ENCODE results near the gene ZNF710. TPM values are rescaled to one million over a fixed set of nuclear protein-coding genes. Genes with fewer than 3 reads are reported as not detected.

Gene ZNF710
- polyA plus RNA-seq, 1 of the 3 experiments (the other 2 are of a cell fraction) = 2.7 TPM

DNA sequence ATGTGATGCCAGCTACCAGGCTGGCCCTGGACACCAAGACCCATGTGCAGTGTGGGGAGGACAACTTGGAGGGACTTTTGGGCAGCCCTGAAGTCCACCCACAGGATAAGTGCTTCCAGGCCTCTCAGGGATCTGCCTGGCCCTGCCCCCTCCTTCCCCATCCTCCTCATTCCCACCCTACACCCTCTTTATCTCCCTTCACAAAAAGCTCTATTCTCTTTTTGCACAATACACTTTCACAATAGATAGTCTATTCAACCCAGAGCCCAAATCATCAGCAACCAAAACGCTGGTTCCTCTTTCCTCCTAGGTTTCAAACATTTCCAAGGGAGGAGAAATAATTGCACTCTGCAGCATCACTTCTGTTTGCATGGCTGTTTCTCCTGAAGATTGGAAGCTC is 7.8 kb upstream of the ZNF710 start:
- CTCF ChIA-PET = interaction anchor here (1.0 kb wide), 1 partner anchor 13 kb away, joined by 3 read pairs; no protein-coding TSS in a partner anchor
- no peaks in the 10 kb centered on the region for H4K20me1 ChIP-seq (ENCODE audit: insufficient read depth)
- H3K36me3 ChIP-seq (replicated peaks in 1 of 2; ENCODE audit: control insufficient read depth in 1 of 2, insufficient read depth in 2 of 2, low read length in 1 of 2) = no peaks in the 10 kb centered on the region
- H3F3A ChIP-seq (replicated peaks; ENCODE audit: insufficient read depth) = no peaks in the 10 kb centered on the region
- H3K4me3 ChIP-seq (ENCODE audit: low read depth in 2 of 2, low read length in 1 of 2) = no peak overlapping the region
- TF ChIP-seq IRF3 (IDR thresholded peaks at IDR 0.05; ENCODE audit: low read depth, low read length) (no peak), TCF12 (IDR thresholded peaks at IDR 0.05) (no peak), CTCF (IDR thresholded peaks at IDR 0.05) (no peak), ELF1 (IDR thresholded peaks at IDR 0.05) (no peak), ZBTB33 (IDR thresholded peaks at IDR 0.05; ENCODE audit: borderline replicate concordance, low read depth) (no peak), GATA2 (CRISPR knock-in tag; IDR thresholded peaks at IDR 0.05) (no peak), GABPA (IDR thresholded peaks at IDR 0.05; ENCODE audit: low read depth) (no peak), JUND (IDR thresholded peaks at IDR 0.05) (no peak), SIN3A (IDR thresholded peaks at IDR 0.05; ENCODE audit: borderline replicate concordance, low read depth, low read length) (no peak), CHD2 (IDR thresholded peaks at IDR 0.05; ENCODE audit: low read length, partially characterized antibody) (no peak), FOXJ3 (CRISPR knock-in tag; IDR thresholded peaks at IDR 0.05) (no peak), TAF1 (IDR thresholded peaks at IDR 0.05; ENCODE audit: borderline replicate concordance, low read depth, low read length) (no peak), RCOR1 (IDR thresholded peaks at IDR 0.05; ENCODE audit: low read length) (no peak), EP300 (IDR thresholded peaks at IDR 0.05; ENCODE audit: borderline replicate concordance in 1 of 2, low read depth in 1 of 2, low read length in 1 of 2) (no peak)
- TF ChIP-seq, protein P1, sequence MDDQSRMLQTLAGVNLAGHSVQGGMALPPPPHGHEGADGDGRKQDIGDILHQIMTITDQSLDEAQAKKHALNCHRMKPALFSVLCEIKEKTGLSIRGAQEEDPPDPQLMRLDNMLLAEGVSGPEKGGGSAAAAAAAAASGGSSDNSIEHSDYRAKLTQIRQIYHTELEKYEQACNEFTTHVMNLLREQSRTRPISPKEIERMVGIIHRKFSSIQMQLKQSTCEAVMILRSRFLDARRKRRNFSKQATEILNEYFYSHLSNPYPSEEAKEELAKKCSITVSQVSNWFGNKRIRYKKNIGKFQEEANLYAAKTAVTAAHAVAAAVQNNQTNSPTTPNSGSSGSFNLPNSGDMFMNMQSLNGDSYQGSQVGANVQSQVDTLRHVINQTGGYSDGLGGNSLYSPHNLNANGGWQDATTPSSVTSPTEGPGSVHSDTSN (IDR thresholded peaks at IDR 0.05) = no peak
- no peak overlapping the region for H3K9ac ChIP-seq
- H3K9me3 ChIP-seq = no peaks in the 10 kb centered on the region; the same call in 1 of the 2 replicates
- POLR2A ChIA-PET = no interaction called here
- no peak overlapping the region for H3K4me2 ChIP-seq
- no peaks in the 10 kb centered on the region for H3K27me3 ChIP-seq (ENCODE audit: insufficient read depth)
- no peaks in the 10 kb centered on the region for H3K79me2 ChIP-seq (ENCODE audit: insufficient read depth)
- H3K27ac ChIP-seq (ENCODE audit: low read depth in 2 of 2, low read length in 1 of 2) = no peak overlapping the region
- H3K9me2 ChIP-seq = no peaks in the 10 kb centered on the region
- H2AFZ ChIP-seq (ENCODE audit: low read depth) = no peak overlapping the region
- no peak for DNase-seq
- 60% methylated on average over 1 of the region's 1 CpG for WGBS (ENCODE audit: low lambda C conversion rate)
- peaks cover 0 to 4% of the 10 kb centered on the region in 2 experiments; a peak in 1 of 4 replicates for H3K4me1 ChIP-seq (ENCODE audit: control insufficient read depth in 1 of 2, insufficient read depth in 2 of 2, low read depth in 1 of 2, low read length in 1 of 2)
